HG03066 (cell line): Measurements from ENCODE around the gene MMD.

Source experiments
- ATAC-seq: cut with Tn5 transposase; IDR thresholded peaks from one replicate; pipeline ENCODE4 v1.9.1; 2021; ENCODE audit warnings: low read depth; ENCODE audit not compliant: unreplicated experiment

Gene MMD

GRCh38 chr17:55356434-55357328 lies 65.0 kb downstream of the MMD start:
- peak; percentile 91 for ATAC-seq

GRCh38 chr17:55354941-55355340 lies 66.7 kb downstream of the MMD start:
- ATAC-seq = no peak

- no peak for ATAC-seq
Observed at GRCh38 chr17:55354010-55354409, 67.6 kb downstream of the MMD start.

- no peak for ATAC-seq
Observed at GRCh38 chr17:55351226-55351625, 70.4 kb downstream of the MMD start.

- ATAC-seq = no peak
Observed at GRCh38 chr17:55350825-55351205, 70.8 kb downstream of the MMD start.

- ATAC-seq = peak; percentile 65
Observed at GRCh38 chr17:55348749-55349354, 72.8 kb downstream of the MMD start.

- ATAC-seq = no peak
Observed at GRCh38 chr17:55347341-55347740, 74.3 kb downstream of the MMD start.

- no peak for ATAC-seq
Observed at GRCh38 chr17:55346658-55347057, 75.0 kb downstream of the MMD start.

- no peak for ATAC-seq
Observed at GRCh38 chr17:55345132-55345531, 76.5 kb downstream of the MMD start.

- no peak for ATAC-seq
Observed at GRCh38 chr17:55344514-55344997, 77.1 kb downstream of the MMD start.

GRCh38 chr17:55343900-55344513 lies 77.6 kb downstream of the MMD start:
- no peak for ATAC-seq

- ATAC-seq = no peak
Observed at GRCh38 chr17:55342800-55343585, 78.6 kb downstream of the MMD start.
